NCI-H2171 (cell line): ENCODE measurements around the gene ZNF184.
"Not testable (repeated sequence)": the region's sequence is repeated elsewhere in the genome, so short reads cannot be mapped to it uniquely, and the experiment has no call there.

Experiments
- DNase-seq: peaks from one replicate; lab custom pipeline; 2025; lab: John Stamatoyannopoulos, UW

The ZNF184 gene

GRCh38 chr6:27424851-27425250 lies 48.1 kb downstream of the ZNF184 start:
- DNase-seq = not testable (repeated sequence)

- no peak for DNase-seq
These were observed 50.1 kb downstream of the ZNF184 start for GRCh38 chr6:27422651-27423332.

- no peak for DNase-seq
These were observed 53.5 kb downstream of the ZNF184 start for GRCh38 chr6:27419363-27419762.

GRCh38 chr6:27415898-27416297 lies 57.0 kb downstream of the ZNF184 start:
- no peak for DNase-seq

DNA sequence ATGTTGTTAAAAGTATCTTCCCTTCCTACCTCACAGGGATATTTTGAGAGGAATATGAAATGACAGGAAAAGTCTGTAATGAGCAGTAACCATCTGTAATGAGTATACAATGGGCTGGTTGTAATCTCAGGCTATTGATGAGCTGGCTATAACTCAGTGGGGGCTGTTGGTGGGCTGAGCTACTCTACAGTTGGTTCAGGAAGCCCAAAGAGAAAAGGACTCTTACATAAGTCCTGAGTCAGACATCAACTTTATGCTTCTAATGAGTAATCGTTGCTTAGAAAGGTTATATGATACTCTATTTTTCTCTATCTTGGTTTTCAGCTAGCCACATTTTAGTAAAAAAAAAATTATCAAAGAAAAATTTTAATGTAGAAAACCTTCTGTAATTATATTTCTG lies 57.9 kb downstream of the ZNF184 start:
- no peak for DNase-seq

GRCh38 chr6:27414300-27414699 lies 58.6 kb downstream of the ZNF184 start:
- no peak for DNase-seq

DNA sequence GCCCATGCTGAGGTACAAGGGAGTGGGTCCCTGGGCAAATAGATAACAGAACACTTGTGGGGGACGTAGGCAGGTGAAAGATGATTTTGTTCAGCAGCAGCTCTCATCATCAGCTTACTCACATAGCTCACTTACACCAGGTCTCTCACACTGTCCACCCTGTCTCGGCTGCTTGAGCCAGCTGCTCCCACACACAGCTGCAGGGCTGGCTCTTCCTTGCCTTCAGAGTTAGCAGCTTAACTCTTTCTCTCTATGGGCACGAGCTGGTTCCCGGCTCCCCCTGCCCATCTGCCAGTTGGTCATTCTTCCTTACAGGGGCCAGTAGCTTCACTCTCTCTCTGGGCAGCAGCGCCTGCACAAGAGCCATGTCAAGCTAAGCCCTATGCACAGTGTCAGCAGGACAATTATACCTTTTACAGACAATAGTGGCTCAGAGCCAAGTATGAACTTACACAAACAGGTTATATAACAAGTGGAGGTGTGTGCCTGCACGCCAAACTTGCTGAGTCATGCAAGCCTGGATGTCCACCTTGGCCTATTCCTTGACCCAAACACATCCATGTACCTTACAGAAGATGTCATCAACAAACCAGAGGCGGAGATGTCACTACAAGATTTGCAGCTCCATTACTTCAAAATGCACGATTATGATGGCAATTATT lies 65.6 kb downstream of the ZNF184 start:
- no peak for DNase-seq

- no peak for DNase-seq
These were observed 66.8 kb downstream of the ZNF184 start for GRCh38 chr6:27406085-27406484.

- DNase-seq = no peak
These were observed 71.8 kb downstream of the ZNF184 start for GRCh38 chr6:27400877-27401642.
